A549 (cell line): ENCODE data around the gene PDXP.

ENCODE experiments used
- BHLHE40 ChIP-seq: IDR thresholded peaks from 2 replicates; pipeline ENCODE4 v1.6.1; 2012; ENCODE audit warnings: low read depth, low read length, inconsistent platforms
- CBX2 ChIP-seq: fragments of 200-600 bp; sonication (generic); IDR thresholded peaks from 2 replicates; pipeline ENCODE4 v1.6.1; 2016; ENCODE audit warnings: low read depth, mild to moderate bottlenecking, borderline replicate concordance
- CEBPB ChIP-seq, 2 experiments: fragments of >200 bp in 1 of 2; sonication (Bioruptor Twin) in 1 of 2; formaldehyde crosslinking in 1 of 2; IDR thresholded peaks; 2 replicates each; pipeline ENCODE4 v1.6.1; 2012 to 2016
- CTCF ChIP-seq: fragments of >200 bp; sonication (Bioruptor Twin); formaldehyde crosslinking; IDR thresholded peaks from 3 replicates; pipeline ENCODE4 v1.5.1; 2016
- E2F6 ChIP-seq: IDR thresholded peaks from 2 replicates; pipeline ENCODE4 v1.6.1; 2012; ENCODE audit warnings: low read depth, borderline replicate concordance
- EP300 ChIP-seq, 2 experiments: fragments of >200 bp; sonication (Bioruptor Twin); formaldehyde crosslinking; IDR thresholded peaks; 2 replicates in 1 of 2; 3 replicates in 1 of 2; pipeline ENCODE4 v1.6.1; 2016 to 2017
- HOXB5 ChIP-seq: fragments of 250-450 bp; sonication (Bioruptor Pico); IDR thresholded peaks from 2 replicates; pipeline ENCODE4 v1.5.0; 2020; ENCODE audit warnings: mild to moderate bottlenecking, moderate library complexity
- JUN ChIP-seq, 2 experiments: fragments of >200 bp; sonication (Bioruptor Twin); formaldehyde crosslinking; IDR thresholded peaks; 2 replicates in 1 of 2; 3 replicates in 1 of 2; pipeline ENCODE4 v1.6.1; 2016 to 2017
- KDM1A ChIP-seq: fragments of 200-600 bp; sonication (generic); IDR thresholded peaks from 2 replicates; pipeline ENCODE4 v1.6.1; 2016; ENCODE audit warnings: low read depth, mild to moderate bottlenecking
- MYC ChIP-seq: IDR thresholded peaks from 2 replicates; pipeline ENCODE4 v1.6.1; 2012; ENCODE audit warnings: mild to moderate bottlenecking, inconsistent platforms, low read length, improper control_type of control experiment, borderline replicate concordance
- NR3C1 ChIP-seq: fragments of >200 bp; sonication (Bioruptor Twin); formaldehyde crosslinking; IDR thresholded peaks from 3 replicates; pipeline ENCODE4 v1.6.1; 2017
- POLR2A ChIP-seq: IDR thresholded peaks from 2 replicates; pipeline ENCODE4 v1.6.1; 2012; ENCODE audit warnings: mild to moderate bottlenecking, low read length

DNA sequence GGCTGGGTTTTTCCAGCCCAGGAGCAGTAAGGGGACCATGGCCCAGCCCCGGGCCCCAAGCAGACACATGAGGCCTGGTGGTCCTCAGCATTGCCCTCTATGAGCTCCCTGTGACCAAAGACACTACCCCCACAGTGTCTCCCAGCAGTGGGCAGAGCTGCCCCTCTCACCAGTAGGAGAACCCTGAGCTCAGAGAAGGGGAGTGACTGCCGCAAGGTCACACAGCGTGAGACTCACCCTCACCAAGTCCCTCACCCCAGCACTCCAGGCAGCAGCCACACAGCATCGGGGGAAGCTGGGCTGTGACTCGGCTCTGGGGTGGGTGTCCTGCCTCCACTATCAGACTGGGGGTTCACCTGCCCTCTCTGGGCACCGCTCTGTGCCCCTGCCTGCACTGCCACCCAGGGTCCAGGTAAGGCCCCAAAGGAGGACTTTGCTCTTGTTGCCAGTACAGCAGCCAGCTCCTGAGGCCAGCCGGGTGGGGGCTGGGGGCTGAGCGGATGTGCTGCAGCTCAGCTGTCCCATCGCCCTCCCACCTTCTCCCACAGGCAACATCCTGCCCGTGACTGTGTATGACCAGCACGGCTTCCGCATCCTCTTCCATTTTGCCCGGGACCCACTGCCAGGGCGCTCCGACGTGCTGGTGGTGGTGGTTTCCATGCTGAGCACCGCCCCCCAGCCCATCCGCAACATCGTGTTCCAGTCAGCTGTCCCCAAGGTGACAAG, 26.9 kb upstream of the PDXP start:
- no peak for TF ChIP-seq CEBPB (IDR thresholded peaks at IDR 0.05)
- TF ChIP-seq CTCF = no peak
- TF ChIP-seq JUN (IDR thresholded peaks at IDR 0.05) = no peak
- TF ChIP-seq POLR2A = no peak
- TF ChIP-seq E2F6 = no peak
- no peak for TF ChIP-seq KDM1A
- no peak for TF ChIP-seq HOXB5 (CRISPR knock-in tag)
- TF ChIP-seq BHLHE40 = no peak
- no peak for TF ChIP-seq CBX2
- no peak for TF ChIP-seq MYC
- TF ChIP-seq NR3C1 = no peak
- TF ChIP-seq EP300 (IDR thresholded peaks at IDR 0.05) = no peak
